Measurements from ENCODE around the gene ZNF683.
"Not testable (repeated sequence)": the region's sequence is repeated elsewhere in the genome, so short reads cannot be mapped to it uniquely, and the experiment has no call there.

ZNF683 gene

GRCh38 chr1:26372611-26373010, at the start of gene ZNF683:
Gene ZNF683 (minus strand): TSS chr1:26372750. CDS start chr1:26368571, 4,179 bp downstream.
- not testable (repeated sequence) for DNase-seq (ENCODE audit: low read depth)

GRCh38 chr1:26419494-26419893, 46.9 kb upstream of the ZNF683 start:
- DNase-seq (ENCODE audit: low read depth) = no peak

GRCh38 chr1:26418865-26419349, 46.4 kb upstream of the ZNF683 start:
- no peak for DNase-seq (ENCODE audit: low read depth)

- DNase-seq (ENCODE audit: low read depth) = peak; percentile 77
These were observed 44.7 kb upstream of the ZNF683 start for GRCh38 chr1:26417111-26417759.

- DNase-seq (ENCODE audit: low read depth) = no peak
These were observed 40.5 kb upstream of the ZNF683 start for GRCh38 chr1:26413031-26413430.

GRCh38 chr1:26412180-26412840, 39.8 kb upstream of the ZNF683 start:
- DNase-seq (ENCODE audit: low read depth) = no peak

- DNase-seq (ENCODE audit: low read depth) = no peak
These were observed 39.1 kb upstream of the ZNF683 start for GRCh38 chr1:26411624-26412074.

GRCh38 chr1:26410706-26411623, 38.4 kb upstream of the ZNF683 start, which contains the start of gene LIN28A:
Gene LIN28A (plus strand): TSS chr1:26410817. CDS start chr1:26410892, 75 bp downstream.
- no peak for DNase-seq (ENCODE audit: low read depth)

- DNase-seq (ENCODE audit: low read depth) = no peak
These were observed 36.7 kb upstream of the ZNF683 start for GRCh38 chr1:26409191-26409807.

GRCh38 chr1:26408604-26409003, 36.1 kb upstream of the ZNF683 start:
- DNase-seq (ENCODE audit: low read depth) = peak; percentile 58

- DNase-seq (ENCODE audit: low read depth) = no peak
These were observed 32.8 kb upstream of the ZNF683 start for GRCh38 chr1:26405281-26405915.

- DNase-seq (ENCODE audit: low read depth) = no peak
These were observed 32.1 kb upstream of the ZNF683 start for GRCh38 chr1:26404641-26405040.

- no peak for DNase-seq (ENCODE audit: low read depth)
These were observed 31.1 kb upstream of the ZNF683 start for GRCh38 chr1:26403656-26404055.

- no peak for DNase-seq (ENCODE audit: low read depth)
These were observed 29.3 kb upstream of the ZNF683 start for GRCh38 chr1:26401891-26402290.

GRCh38 chr1:26399034-26399433, 26.5 kb upstream of the ZNF683 start:
- no peak for DNase-seq (ENCODE audit: low read depth)

- no peak for DNase-seq (ENCODE audit: low read depth)
These were observed 23.2 kb upstream of the ZNF683 start for GRCh38 chr1:26395754-26396153.

GRCh38 chr1:26391450-26391849, 18.9 kb upstream of the ZNF683 start:
- no peak for DNase-seq (ENCODE audit: low read depth)

- no peak for DNase-seq (ENCODE audit: low read depth)
These were observed 17.2 kb upstream of the ZNF683 start for GRCh38 chr1:26389604-26390247.

GRCh38 chr1:26388791-26389445, 16.4 kb upstream of the ZNF683 start:
- no peak for DNase-seq (ENCODE audit: low read depth)

GRCh38 chr1:26387447-26387846, 14.9 kb upstream of the ZNF683 start:
- no peak for DNase-seq (ENCODE audit: low read depth)

All from stimulated activated CD8-positive, alpha-beta memory T cell treated with anti-CD3 and anti-CD28 coated beads, Interleukin-15, amount 100 ng/mL, for 24 hours (primary cell).